ENCODE measurements around the gene FAM13A. TPM values are rescaled to one million over a fixed set of nuclear protein-coding genes. Genes with fewer than 3 reads are reported as not detected.

FAM13A gene
- polyA plus RNA-seq, 1 donor = 41.3 TPM

DNA sequence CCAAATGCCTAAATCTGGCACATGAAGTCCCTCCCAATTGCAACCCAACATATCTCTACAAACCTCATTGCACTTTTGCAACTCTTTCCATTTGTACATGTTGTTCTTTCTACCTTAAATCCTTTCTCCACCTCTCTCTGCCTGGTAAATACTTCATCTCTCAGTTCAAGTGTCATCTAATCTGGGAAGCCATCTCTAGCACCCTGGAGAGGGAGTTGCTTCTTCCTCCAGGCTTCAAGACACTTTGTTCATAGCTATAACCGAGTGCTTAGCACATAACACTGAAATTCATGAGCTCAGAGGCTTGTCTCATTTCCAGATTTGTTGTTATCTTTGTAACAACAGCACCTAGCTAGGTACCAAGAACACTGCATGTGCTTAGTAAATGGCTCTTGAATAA is 244.6 kb downstream of the FAM13A start:
- no peak for DNase-seq

DNA sequence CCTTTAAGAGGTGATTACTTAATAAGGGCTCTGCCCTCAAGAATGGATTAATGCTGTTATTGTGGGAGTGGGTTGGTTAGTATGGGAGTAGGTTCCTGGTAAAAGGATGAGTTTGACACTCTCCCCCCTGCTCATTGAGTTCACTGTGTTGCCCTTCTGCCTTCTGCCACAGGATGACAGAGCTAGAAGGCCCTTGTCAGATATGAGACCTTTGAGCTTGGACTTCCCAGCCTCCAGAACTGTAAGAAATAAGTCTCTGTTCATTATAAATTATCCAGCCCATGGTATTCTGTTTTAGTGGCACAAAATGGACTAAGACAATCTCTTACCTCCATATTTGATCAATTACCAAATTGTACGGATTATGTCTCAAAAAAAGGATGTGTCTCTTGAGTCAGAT is 245.1 kb downstream of the FAM13A start:
- no peak for DNase-seq

DNA sequence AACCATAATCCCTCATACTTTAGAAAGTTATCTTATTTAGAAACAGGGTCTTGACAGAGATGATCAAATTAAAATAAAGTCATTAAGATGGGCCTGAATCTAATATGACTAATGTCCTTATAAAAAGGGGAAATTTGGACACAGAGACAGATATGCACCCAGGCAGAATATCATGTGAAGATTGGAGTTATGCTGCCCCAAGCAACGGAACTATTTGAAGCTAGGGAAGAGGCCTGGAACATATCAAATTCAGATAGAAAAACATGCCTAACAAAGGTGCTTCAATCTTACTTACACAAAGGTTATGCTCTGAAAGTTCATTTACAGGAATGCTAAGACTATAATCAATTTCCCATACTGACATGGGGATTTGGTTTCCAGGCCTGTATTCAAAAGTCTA is 246.7 kb downstream of the FAM13A start:
- DNase-seq = no peak

DNA sequence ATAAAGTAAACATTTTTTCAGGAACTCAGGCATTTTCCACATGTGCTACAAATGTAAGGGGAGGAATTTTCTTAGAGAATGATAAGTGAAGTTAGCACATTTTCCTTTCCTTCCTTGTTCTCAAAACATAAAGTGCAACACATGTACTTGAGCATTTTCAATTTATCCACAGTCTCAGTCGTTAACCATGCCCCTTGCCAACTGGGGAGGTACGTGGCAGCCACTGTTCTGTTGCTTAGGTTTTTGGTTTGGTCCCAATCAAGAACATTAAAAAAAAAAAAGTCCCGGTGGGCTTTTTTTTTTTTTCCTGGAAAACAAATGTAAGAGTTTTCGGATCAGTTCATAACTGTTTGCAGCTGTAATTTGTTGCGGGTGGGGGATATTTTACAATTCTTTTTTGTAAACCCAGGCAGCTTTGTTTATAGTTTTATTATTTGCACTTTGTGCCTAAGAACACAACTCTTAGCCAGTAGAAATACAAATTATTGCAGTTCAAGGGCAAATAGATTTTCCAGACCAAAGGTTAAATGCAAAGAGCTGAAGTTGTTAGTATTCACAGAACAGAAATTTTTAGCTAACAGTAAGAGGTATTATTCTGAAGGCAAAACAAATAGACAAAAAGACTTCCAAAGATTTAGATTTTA is 247.3 kb downstream of the FAM13A start:
- peak; percentile 21 for DNase-seq

DNA sequence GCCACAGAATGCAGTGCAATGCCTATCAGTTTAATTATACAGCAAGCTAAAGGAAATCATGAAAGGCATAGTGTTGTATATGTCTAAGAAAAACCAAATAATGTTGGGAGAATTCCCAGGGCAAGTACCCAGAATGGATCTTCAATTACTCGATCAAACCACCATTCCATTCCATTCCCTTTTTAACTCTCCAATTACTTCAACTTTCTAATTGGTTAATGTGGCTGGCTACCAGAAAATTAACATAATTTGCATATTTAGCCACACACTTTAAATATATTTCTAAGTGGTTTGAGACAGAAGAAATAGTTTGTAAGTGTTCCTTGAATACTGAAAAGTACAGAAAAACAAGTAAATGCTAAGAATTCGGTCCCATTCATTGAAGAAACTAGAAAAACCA is 247.9 kb downstream of the FAM13A start:
- DNase-seq = no peak

DNA sequence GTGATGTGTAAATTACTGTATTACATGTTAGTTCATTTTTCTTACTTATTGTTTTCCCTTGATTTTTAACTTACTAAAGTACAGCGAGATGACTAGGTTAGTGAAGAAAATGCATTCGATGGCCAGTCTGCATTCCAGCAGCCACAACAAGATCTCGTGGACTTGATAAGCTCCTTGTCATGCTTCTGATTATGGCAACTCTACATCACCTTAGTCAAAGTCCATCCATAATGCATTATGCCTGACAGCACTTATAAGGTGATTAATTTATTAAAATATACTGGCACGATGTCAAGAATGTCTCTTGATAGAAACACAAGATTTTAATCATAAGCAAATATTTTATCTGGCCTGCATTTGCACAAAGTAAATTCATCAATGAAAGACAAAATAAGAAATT is 249.5 kb downstream of the FAM13A start:
- no peak for DNase-seq

DNA sequence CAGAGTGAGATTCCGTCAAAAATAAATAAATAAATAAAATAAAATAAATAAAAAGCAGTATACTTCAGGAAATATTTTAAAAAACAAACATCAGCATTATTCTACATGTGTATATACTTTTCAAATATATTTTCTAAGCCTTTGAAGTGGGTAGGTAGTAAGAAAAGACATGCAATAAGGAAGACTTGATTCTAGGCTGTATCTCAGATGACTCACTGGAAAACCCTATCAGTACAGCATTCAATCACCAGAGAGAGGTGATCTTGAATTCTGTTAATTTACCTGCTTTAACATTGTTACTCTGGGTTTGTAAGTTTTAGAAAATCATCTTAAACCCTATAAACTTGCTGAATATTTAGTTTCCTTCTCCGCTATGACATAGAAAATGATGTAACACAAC is 252.8 kb downstream of the FAM13A start:
- no peak for DNase-seq

DNA sequence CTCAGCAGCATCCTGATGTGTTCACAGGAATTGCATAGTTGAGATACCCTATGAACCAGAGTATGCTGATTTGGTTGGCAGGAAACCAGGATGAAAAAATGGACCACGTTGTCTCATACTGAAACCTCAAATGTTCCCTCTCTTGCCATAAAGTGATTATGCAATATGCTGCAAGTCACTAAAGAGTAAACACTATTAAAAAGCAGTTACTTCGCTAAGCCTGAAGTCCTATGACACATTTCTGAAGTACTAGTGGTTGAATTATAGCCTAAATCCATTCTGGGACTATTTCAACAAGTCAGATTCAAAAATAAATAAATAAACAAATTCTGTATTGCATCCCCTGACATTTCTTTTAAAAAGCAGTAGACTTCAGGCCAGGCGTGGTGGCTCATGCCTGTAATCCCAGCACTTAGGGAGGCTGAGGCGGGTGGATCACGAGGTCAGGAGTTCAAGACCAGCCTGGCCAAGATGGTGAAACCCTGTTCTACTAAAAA is 253.3 kb downstream of the FAM13A start:
- DNase-seq = no peak

DNA sequence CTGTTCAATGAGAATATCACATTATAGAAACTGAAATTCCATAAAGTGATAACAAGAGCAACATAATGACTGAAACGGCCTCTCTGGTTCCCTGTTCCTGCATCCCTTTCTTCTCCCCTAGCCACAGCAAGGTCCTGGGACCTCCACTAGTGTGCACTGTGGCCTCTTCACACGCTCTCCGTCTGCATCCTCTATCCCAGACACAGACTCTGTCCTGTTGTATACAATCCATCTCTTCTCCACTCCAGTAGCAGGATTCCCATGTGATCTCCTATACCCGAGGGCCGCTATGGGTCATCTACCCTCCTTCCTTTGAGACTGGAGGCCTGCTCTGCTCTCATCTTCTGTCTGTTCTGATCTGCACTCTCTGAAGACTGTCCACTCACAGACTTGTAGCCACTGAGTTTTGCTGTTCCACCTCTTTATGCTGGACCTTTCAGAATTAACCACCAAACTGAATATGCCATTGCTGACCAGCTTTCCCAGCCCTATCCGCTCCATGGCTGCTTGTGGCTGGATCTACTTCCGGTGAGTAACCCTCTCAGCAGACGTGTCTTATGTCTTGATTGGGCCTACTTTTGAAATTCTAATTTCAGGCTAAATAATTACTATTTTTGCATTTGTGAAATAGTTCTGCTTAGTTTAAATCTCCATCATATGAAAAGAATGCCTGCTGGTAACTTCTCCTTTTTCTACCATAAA is 254.2 kb downstream of the FAM13A start:
- no peak for DNase-seq

DNA sequence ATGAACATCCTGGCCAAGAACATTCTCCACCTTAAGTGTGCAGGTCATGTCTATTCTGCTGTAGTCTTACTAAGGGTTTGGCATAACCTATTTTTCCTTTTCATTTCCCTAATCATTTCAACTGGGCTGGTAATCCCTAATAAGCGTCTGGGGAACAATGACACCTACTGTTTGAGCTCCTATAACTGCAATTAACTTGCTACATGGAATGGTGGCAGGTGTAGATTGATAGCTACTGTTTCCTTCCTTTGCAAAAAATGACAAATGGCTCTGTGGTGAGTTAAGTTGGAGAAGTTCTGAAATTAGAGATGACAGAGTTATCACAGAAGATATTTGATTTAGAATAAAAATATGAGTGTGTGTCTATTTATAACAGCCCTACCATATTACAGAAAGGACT is 254.8 kb downstream of the FAM13A start:
- no peak for DNase-seq

DNA sequence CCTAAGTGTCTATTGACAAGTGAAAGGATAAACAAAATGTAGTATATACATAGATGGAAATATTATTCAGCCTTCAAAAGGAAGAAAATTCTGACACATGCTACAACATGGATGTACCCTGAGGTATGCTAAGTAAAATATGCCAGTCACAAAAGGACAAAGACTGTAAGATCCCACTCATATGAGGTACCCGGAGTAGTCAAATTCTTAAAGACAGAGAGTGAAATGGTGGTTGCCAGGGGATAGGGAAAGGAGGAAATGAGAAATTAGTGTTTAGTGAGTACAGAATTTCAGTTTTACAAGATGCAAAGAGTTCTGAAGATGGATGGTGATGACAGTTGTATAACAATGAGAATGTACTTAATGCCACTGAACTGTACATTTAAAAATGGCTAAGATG is 257.1 kb downstream of the FAM13A start:
- no peak for DNase-seq

DNA sequence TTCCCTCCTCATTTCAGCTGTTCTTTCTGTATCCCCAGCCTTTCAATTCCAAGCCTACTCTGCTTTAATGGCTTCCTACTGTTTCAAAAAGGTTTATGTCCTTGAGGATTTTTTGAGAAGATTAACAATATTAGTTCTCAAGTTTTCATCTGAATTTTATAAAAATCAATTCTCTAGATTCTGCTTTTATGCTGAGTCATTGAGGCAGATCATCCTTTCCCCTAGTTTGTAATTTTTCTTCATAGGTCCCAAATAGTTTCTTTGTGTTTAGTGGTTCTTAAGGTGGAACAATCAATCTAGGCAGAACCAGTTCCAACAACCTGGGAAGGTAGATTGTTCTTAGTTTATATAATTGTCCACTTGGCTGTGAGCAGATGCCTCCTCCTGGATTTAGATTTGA is 259.3 kb downstream of the FAM13A start:
- DNase-seq = no peak

DNA sequence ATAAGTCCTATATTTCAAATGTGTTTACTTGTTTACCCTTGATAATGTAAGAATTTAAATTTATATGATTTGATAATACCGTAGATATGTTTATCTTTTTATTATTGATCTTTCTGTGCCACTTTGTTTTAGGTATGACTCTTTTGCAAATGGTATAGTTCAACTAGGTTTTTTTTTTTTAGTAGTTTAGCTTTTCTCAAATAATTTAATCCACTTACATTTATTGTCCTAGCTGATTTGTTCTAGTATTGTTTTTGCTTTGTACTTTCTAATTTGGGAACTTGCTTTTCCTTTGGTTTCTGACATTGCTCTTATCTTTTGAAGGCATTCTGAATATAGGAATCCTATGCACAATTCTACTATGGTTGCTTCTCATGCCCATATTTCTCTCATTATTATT is 260.4 kb downstream of the FAM13A start:
- DNase-seq = no peak

DNA sequence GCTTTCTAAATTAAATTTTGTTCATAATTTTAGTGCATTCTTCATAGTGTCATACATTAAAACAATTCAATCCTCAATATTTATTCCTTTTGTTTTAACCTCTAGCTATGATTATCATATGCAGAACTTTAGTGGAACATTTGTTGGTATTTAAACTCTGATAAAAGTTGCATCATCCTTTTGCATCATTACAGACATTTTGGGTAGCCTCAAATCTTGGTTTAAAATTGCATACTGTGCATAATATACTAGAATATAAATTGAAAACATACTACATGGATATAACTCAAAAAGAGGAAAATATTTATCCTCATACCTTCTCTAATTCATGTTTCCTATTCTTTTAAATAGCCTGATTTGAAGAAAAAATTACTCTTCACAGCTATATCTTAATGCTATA is 262.0 kb downstream of the FAM13A start:
- no peak for DNase-seq

DNA sequence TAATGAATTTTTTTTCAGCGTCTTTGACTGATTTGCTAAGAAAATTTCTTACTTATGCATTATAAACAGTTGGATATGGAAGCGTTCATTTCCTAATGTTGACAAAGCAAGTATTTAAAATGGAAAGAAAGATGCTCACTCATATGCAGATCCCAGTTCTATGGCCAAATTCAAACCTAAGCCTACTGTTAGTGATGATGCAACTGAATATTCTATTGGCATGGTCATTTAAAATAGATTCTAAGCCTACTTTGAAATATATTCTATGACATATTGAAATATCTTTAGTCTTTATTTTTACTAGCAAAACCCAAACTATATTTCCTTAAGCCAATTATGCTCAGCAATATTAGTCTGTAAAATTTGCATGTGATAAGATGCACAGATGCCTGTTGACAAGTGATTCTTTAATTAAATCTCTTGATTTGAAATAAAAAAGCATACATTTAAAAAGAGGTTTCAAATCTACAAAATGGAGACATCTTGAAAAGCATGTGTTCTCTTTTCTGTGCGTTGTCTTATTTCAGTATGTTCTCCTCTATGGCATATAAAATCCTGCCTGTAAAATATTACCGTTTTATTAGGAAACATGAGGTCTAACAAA is 262.8 kb downstream of the FAM13A start:
- DNase-seq = no peak

DNA sequence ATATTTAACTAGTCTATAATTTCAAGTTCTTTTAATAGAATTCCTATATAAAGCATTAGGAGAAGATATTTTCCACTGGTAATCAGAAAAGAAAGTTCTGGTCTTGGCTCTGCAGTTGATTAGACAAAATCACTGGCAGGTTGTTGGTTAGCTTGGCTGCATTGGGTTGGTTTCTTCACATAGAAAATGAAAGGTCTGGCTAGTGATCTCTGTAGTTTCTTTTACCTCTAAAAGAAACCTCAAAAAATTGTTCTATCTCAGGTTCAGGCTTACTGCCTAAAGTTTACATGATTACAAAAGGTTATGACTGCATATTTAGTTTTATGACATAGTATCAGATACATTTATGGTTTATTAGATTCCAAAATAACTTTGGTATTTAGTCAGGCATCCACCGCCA is 263.5 kb downstream of the FAM13A start:
- DNase-seq = no peak

DNA sequence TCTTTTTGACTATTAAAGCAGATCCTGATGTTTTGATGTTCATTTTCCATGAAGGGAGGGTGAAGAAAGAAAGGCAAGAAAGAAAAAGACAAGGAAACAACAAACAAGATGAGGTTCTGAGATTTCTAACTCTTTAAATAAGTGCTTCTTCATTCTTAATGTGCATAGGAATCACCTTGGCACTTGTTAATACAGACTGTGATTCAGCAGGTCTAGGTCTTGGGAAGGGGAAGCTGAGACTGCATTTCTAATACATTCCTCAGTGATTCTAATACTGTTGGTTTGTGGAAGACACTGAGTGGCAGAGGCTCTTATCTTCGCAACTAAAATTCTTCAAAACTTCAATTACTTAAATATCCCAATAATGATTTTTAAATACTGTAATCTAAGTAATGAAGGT is 264.2 kb downstream of the FAM13A start:
- DNase-seq = no peak

DNA sequence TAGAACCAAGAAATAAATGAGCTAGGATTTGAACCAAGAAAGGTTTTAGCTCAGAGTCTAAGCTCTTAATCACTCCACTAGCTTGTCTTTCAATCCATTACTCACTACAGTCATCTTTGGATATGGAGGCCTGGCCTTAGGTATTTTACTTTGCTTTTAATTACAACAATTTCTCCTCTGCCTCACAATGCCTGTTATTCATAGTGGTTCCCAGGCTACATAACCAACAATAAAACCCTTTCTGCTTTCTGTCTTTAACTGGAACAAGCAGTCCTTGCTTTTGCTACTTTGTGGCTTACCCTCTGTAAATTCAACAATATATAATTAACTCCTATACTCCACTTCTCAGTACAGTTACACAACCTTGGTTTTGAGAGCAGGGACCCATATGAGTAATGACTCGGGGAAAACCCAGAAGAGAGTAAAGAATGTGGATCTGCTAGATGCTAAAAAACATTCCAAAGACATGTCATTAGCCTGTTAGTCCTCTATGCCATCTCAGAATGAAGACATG is 264.7 kb downstream of the FAM13A start:
- no peak for DNase-seq

DNA sequence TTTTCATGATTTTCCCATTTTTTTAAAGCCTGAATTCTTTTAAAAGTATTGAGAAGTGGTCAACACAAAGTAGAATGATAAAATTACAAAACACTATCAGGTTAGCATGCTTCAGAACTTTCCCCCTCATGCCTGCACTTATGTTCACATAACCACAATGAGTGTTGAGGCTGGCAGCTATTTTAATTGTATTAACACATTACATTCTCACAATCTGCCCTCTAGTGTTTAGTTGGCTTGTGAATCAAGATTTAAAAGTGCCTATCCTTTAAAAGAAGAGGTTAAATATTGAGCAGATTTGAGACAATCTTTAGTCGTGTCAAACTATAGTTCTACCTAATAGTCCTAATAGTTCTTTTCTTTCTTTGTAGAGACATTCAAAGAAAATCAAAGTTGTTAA is 265.7 kb downstream of the FAM13A start:
- no peak for DNase-seq

DNA sequence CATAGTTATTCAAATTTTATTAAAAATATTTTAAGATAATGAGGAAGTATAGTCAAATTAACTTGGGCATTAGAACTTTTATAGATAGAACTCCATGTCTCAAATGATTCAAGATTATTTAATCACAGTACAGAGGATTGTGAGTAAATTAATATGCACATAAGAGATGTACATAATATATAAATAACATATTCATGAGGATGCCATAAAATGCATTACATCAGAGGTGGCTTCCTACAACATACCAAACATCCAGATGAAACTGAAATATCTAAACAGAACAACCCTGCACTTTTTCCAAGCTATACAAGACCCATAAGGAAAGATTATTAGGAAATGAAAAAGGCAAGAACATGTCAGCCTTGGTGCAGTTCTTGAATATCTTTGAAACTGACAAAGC is 268.1 kb downstream of the FAM13A start:
- DNase-seq = no peak

DNA sequence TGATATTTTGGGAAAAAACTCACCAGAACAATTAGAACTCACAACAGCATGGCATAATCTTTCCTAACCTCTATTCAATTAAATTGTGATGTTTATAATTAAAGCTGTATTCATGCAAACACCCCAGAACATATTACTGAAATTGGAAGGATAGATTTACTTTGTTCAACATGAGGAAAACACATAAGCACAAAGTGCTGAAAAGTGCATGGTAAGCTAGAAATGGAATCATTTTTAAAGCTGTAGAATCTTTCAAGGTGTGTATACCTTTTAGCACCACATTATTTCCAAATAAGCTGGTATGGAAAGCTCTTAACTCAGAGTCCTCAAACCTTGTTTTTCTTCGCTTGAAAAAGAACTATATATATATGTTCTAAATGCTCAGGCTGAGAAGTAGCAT is 268.6 kb downstream of the FAM13A start:
- DNase-seq = no peak

DNA sequence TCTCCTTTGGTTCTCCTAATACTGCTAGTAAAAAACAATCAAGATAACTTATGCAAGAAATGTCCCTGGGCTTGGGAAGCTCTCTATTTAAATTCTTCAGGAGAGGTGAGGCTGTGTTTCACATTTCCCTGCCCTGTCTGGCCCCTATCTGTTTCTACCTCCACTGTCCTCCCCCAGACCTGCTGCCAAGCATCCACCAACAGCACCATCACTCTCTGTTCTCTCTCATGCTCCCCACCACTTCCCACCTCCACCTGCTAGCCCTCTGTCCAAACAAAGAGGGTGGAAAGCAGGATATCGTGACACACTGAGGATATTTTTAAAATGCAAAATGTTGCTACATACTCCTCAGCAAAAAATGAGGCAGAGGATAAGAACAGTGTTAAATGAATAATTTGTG is 271.0 kb downstream of the FAM13A start:
- no peak for DNase-seq

DNA sequence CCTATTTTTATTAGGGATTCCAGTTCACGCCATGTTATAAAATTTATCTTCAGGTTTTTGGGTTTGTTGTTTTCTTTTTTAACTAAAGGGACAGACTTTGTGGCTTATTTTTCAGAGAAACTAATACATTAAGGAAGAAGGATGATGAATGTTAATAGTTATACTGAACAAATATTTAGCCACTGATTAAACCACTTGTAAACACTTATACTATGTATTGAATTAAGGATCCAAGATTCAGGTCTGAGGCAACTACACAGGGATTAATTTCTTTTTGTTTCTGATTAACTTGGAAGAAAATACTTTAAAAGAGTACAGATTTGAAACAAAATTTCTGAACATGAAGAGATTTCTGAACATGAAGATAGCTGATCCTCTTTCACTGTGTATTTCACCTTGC is 276.6 kb downstream of the FAM13A start:
- no peak for DNase-seq

DNA sequence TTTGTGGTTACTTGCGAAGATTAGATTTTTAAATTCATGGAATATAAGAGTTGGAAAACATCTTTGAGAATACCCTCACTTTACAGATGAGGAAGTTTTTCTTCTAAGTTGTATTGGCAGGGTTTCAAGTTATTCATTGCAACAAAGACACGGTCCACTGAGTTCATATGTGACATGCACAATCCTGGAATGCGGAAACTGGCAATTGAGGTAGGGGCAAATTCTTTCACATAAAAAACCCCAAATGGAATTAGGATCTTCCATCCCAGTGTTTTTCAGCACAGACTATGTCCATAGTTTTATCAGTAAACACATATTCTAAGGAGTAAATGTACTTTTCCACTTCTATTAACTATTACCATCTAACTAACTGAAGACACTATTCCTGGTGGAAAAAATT is 277.6 kb downstream of the FAM13A start:
- peak; percentile 46 for DNase-seq

All from left kidney (tissue), 2 donors.